HepG2 (cell line): ENCODE results near the gene TOGARAM1. TPM values are rescaled to one million over a fixed set of nuclear protein-coding genes. Genes with fewer than 3 reads are reported as not detected.

Experiments
- ATAC-seq: fragments of 200-7000 bp; cut with Tn5 transposase; 3 replicates; pipeline ENCODE4 v1.9.1; 2020; ENCODE audit warnings: mild to moderate bottlenecking, moderate library complexity
- BruUV-seq: library from RNA; stranded (reverse); fragments of 400-500 nt; replicated peaks from 2 replicates; lab custom pipeline; 2021; lab: Mats Ljungman, UMichigan
- CTCF ChIA-PET: fragments of 300-600 bp; formaldehyde crosslinking; extraction: SDS; loops from one replicate; lab custom pipeline; 2021; ENCODE audit warnings: low total read pairs, inconsistent platforms, low intra/inter-chr PET ratio; lab: Yijun Ruan, JAX
- POLR2A ChIA-PET: fragments of 350-600 bp; sonication (Branson Sonifier 250); formaldehyde crosslinking; loops from one replicate; lab custom pipeline; 2020; ENCODE audit warnings: antibody characterized with exemption, inconsistent platforms; lab: Yijun Ruan, JAX
- DNase-seq: peaks from one replicate; pipeline ENCODE4 v3.0.0-alpha.2; 2015; ENCODE audit warnings: low spot score
- FAIRE-seq: peaks from 3 replicates; lab custom pipeline; 2011; peaks lifted over from hg19 to GRCh38; lab: Jason Lieb, UNC
- H2AFZ ChIP-seq: one replicate; pipeline ENCODE4 v1.6.1; 2011; ENCODE audit warnings: low read length, inconsistent platforms
- H3K27ac ChIP-seq: fragments of 300-600 bp; 3 replicates; pipeline ENCODE4 v1.8.0; 2011; ENCODE audit warnings: mixed run types, mild to moderate bottlenecking, mixed read lengths, low read length, inconsistent platforms; ENCODE audit not compliant: insufficient read depth; ENCODE audit errors: extremely low read length
- H3K27me3 ChIP-seq, 2 experiments: fragments of 200-600 bp in 1 of 2; 2 replicates in 1 of 2; 3 replicates in 1 of 2; pipeline versions ENCODE4 v1.6.0 to v1.8.0; 2011; ENCODE audit warnings: low read length in 2 of 2, mild to moderate bottlenecking in 2 of 2, moderate library complexity in 2 of 2, inconsistent platforms in 1 of 2; ENCODE audit not compliant: insufficient read depth in 2 of 2, control insufficient read depth in 1 of 2
- H3K36me3 ChIP-seq, 2 experiments: fragments of 200-600 bp in 1 of 2; replicated peaks in 1 of 2; 2 replicates in 1 of 2; 3 replicates in 1 of 2; pipeline versions ENCODE4 v1.5.1 to v1.8.0; 2011; ENCODE audit warnings: low read length in 2 of 2, inconsistent platforms in 1 of 2; ENCODE audit not compliant: insufficient read depth in 2 of 2, control insufficient read depth in 1 of 2
- H3K4me1 ChIP-seq: 2 replicates; pipeline ENCODE4 v1.5.1; 2012; ENCODE audit warnings: low read length, inconsistent platforms; ENCODE audit not compliant: insufficient read depth
- H3K4me2 ChIP-seq: 2 replicates; pipeline ENCODE4 v1.6.0; 2011; ENCODE audit warnings: low read depth, low read length, inconsistent platforms
- H3K4me3 ChIP-seq, 3 experiments: fragments of 200-600 bp in 1 of 3; sonication (generic), shearing (Covaris generic) in 1 of 3; replicated peaks in 1 of 3; 2 replicates each; pipeline ENCODE4 v1.5.1; 2011 to 2016; ENCODE audit warnings: low read length in 3 of 3, inconsistent platforms in 2 of 3, low read depth in 2 of 3, mild to moderate bottlenecking in 2 of 3, control low read depth in 1 of 3, mixed read lengths in 1 of 3; ENCODE audit not compliant: insufficient read depth in 1 of 3
- H3K79me2 ChIP-seq: one replicate; pipeline ENCODE4 v1.6.1; 2011; ENCODE audit warnings: low read length, inconsistent platforms; ENCODE audit not compliant: insufficient read depth
- H3K9ac ChIP-seq: 2 replicates; pipeline ENCODE4 v1.6.0; 2011; ENCODE audit warnings: mild to moderate bottlenecking, low read depth, low read length, inconsistent platforms; ENCODE audit not compliant: insufficient read depth
- H3K9me3 ChIP-seq: 2 replicates; pipeline ENCODE4 v1.5.1; 2012; ENCODE audit warnings: mild to moderate bottlenecking, low read length
- H4K20me1 ChIP-seq: 2 replicates; pipeline ENCODE4 v1.6.0; 2011; ENCODE audit warnings: inconsistent platforms, mild to moderate bottlenecking, low read length, moderate library complexity; ENCODE audit not compliant: insufficient read depth
- CCAR2 ChIP-seq: fragments of 200-400 bp; formaldehyde crosslinking; optimal IDR thresholded peaks from 2 replicates; pipeline ENCODE3; 2018; ENCODE audit warnings: low read depth, mild to moderate bottlenecking, low read length, moderate library complexity
- ERF ChIP-seq: IDR thresholded peaks from 2 replicates; pipeline ENCODE4 v1.6.1; 2018; ENCODE audit warnings: missing biosample characterization, missing genetic modification reagents
- KMT2B ChIP-seq: IDR thresholded peaks from 2 replicates; pipeline ENCODE4 v1.6.1; 2016; ENCODE audit warnings: missing genetic modification reagents, missing compliant biosample characterization
- MXD4 ChIP-seq: IDR thresholded peaks from 2 replicates; pipeline ENCODE4 v1.6.1; 2016; ENCODE audit warnings: mild to moderate bottlenecking, missing biosample characterization, missing genetic modification reagents
- NCOR1 ChIP-seq: fragments of 200-600 bp; sonication (generic); IDR thresholded peaks from 2 replicates; pipeline ENCODE4 v1.7.0; 2017; ENCODE audit warnings: antibody characterized with exemption, low read length, borderline replicate concordance
- SP1 ChIP-seq, 2 experiments: fragments of 450-650 bp in 1 of 2; sonication (generic) in 1 of 2; formaldehyde crosslinking in 1 of 2; IDR thresholded peaks; 2 replicates each; pipeline versions ENCODE4 v1.4.0 to v1.6.1; 2016 to 2020; ENCODE audit warnings: missing genetic modification reagents in 1 of 2
- TMF1 ChIP-seq: sonication (generic); formaldehyde crosslinking; IDR thresholded peaks from 2 replicates; pipeline ENCODE4 v1.8.1; 2022; ENCODE audit warnings: low read depth, missing genetic modification reagents
- ZBTB46 ChIP-seq: sonication (generic); formaldehyde crosslinking; IDR thresholded peaks from 2 replicates; pipeline ENCODE4 v1.4.0; 2020; ENCODE audit warnings: mild to moderate bottlenecking, missing genetic modification reagents, borderline replicate concordance
- ZC3H4 ChIP-seq: sonication (generic); formaldehyde crosslinking; IDR thresholded peaks from 2 replicates; pipeline ENCODE4 v1.4.0; 2020; ENCODE audit warnings: missing genetic modification reagents, borderline replicate concordance
- ZNF224 ChIP-seq: sonication (generic); formaldehyde crosslinking; IDR thresholded peaks from 2 replicates; pipeline ENCODE4 v1.5.0; 2020; ENCODE audit warnings: mild to moderate bottlenecking, missing genetic modification reagents
- ZNF367 ChIP-seq: sonication (generic); formaldehyde crosslinking; IDR thresholded peaks from 2 replicates; pipeline ENCODE4 v1.4.0; 2020; ENCODE audit warnings: missing genetic modification reagents, borderline replicate concordance
- ZNF644 ChIP-seq: IDR thresholded peaks from 2 replicates; pipeline ENCODE4 v1.6.1; 2016; ENCODE audit warnings: low read depth
- WGBS: methylation state at CpG from one replicate; pipeline ENCODE4 v1.1.6; 2017; ENCODE audit warnings: low lambda C conversion rate; 5-methylcytosine and 5-hydroxymethylcytosine counted together
- in situ Hi-C: cut with HindIII; loops from 2 replicates; pipeline ENCODE4 v1.10.0; 2017; ENCODE audit warnings: low pct_unique_long_range_greater_than_20kb; ENCODE audit not compliant: extremely low pct_ligation_motif_present
- intact Hi-C: fragments of 100-400 bp; cut with micrococcal nuclease; formaldehyde crosslinking; loops from one replicate; pipeline ENCODE4 v1.10.0; 2022; ENCODE audit not compliant: unreplicated experiment
- polyA plus RNA-seq, 8 experiments: library from polyadenylated mRNA; depleted of rRNA in 3 of 8; stranded (reverse) in 7 of 8; unstranded in 1 of 8; fragments of >200 nt; fragmentation: Illumina TruSeq in 4 of 8; extraction: Trizol in 4 of 8; gene quantifications; 2 replicates each; pipeline versions ENCODE4 v1.2.1 to v1.2.3, GENCODE V29; 2011 to 2016; ENCODE audit warnings: low read depth in 4 of 8, missing spikeins in 1 of 8, mixed read lengths in 1 of 8; ENCODE audit not compliant: insufficient read depth in 1 of 8
- total RNA-seq, 5 experiments: library from RNA; depleted of rRNA; stranded (reverse); fragments of >200 nt; fragmentation: Illumina TruSeq; extraction: Trizol; gene quantifications; 2 replicates each; pipeline ENCODE4 v1.2.3, GENCODE V29; 2016; ENCODE audit warnings: low read depth in 1 of 5
- TF ChIP-seq, protein P1 (sequence below): sonication (generic); formaldehyde crosslinking; IDR thresholded peaks from 2 replicates; pipeline ENCODE4 v1.8.1; 2023; ENCODE audit warnings: mild to moderate bottlenecking, inconsistent platforms, moderate library complexity, missing genetic modification reagents, borderline replicate concordance
- TF ChIP-seq, protein P2 (sequence below): sonication (generic); formaldehyde crosslinking; IDR thresholded peaks from 2 replicates; pipeline ENCODE4 v1.4.0; 2020; ENCODE audit warnings: low read depth, mild to moderate bottlenecking, missing genetic modification reagents
- TF ChIP-seq, protein P3 (sequence below): sonication (generic); formaldehyde crosslinking; conservative IDR thresholded peaks from 2 replicates; pipeline ENCODE4 v1.8.0; 2022; ENCODE audit warnings: low read depth, missing genetic modification reagents

The TOGARAM1 gene
- total and polyA plus RNA-seq, 2 of the 13 experiments (the other 11 are each of a cell fraction or from before 2014, with no cell fraction given): 5.6 to 9.8 TPM

- Histone ChIP-seq H3K36me3 (peaks cover 11 to 59% of the 10 kb centered on the region in 2 experiments), H3K9me3 (no peaks in the 10 kb centered on the region), H2AFZ (no peak overlapping the region), H3K4me2 (no peak overlapping the region), H4K20me1 (0 out of 2 replicates have a peak, but pooled peaks cover 7% of the 10 kb centered on the region), H3K9ac (no peak overlapping the region), H3K4me1 (peaks cover 34% of the 10 kb centered on the region), H3K79me2 (no peaks in the 10 kb centered on the region), H3K27me3 (no peaks in the 10 kb centered on the region), H3K4me3 (no peak overlapping the region), H3K27ac (no peak overlapping the region)
- DNase-seq: no peak
- ChIA-PET POLR2A (interaction anchor here (1.6 to 2.5 kb wide), 2 partner anchors 16 to 20 kb away, joined by 3 to 16 read pairs; partner anchors contain the start of gene FKBP3), CTCF (no interaction called here)
- intact Hi-C loops: no loop called here
- BruUV-seq: no TSS peak
- TF ChIP-seq ZNF224 (CRISPR knock-in tag) (no peak), NCOR1 (no peak), ZNF644 (no peak), CCAR2 (no peak), ZNF367 (CRISPR knock-in tag) (no peak), MXD4 (CRISPR knock-in tag) (no peak), KMT2B (no peak), SP1 (IDR thresholded peaks at IDR 0.05) (no peak), SP1 (CRISPR knock-in tag; IDR thresholded peaks at IDR 0.05) (no peak), ZBTB46 (CRISPR knock-in tag) (no peak), ERF (no peak), TMF1 (CRISPR knock-in tag) (no peak), ZC3H4 (CRISPR knock-in tag) (no peak)
- TF ChIP-seq, protein P1, sequence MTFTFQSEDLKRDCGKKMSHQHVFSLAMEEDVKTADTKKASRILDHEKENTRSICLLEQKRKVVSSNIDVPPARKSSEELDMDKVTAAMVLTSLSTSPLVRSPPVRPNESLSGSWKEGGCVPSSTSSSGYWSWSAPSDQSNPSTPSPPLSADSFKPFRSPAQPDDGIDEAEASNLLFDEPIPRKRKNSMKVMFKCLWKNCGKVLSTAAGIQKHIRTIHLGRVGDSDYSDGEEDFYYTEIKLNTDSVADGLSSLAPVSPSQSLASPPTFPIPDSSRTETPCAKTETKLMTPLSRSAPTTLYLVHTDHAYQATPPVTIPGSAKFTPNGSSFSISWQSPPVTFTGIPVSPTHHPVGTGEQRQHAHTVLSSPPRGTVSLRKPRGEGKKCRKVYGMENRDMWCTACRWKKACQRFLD: no peak
- TF ChIP-seq, protein P2, sequence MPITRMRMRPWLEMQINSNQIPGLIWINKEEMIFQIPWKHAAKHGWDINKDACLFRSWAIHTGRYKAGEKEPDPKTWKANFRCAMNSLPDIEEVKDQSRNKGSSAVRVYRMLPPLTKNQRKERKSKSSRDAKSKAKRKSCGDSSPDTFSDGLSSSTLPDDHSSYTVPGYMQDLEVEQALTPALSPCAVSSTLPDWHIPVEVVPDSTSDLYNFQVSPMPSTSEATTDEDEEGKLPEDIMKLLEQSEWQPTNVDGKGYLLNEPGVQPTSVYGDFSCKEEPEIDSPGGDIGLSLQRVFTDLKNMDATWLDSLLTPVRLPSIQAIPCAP: no peak
- TF ChIP-seq, protein P3, sequence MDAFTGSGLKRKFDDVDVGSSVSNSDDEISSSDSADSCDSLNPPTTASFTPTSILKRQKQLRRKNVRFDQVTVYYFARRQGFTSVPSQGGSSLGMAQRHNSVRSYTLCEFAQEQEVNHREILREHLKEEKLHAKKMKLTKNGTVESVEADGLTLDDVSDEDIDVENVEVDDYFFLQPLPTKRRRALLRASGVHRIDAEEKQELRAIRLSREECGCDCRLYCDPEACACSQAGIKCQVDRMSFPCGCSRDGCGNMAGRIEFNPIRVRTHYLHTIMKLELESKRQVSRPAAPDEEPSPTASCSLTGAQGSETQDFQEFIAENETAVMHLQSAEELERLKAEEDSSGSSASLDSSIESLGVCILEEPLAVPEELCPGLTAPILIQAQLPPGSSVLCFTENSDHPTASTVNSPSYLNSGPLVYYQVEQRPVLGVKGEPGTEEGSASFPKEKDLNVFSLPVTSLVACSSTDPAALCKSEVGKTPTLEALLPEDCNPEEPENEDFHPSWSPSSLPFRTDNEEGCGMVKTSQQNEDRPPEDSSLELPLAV (CRISPR knock-in tag): no peak
- in situ Hi-C loops: no loop called here
- no peak for FAIRE-seq
- WGBS: 98% methylated on average over 3 of the region's 3 CpGs
- ATAC-seq: no peak
Observed at GRCh38 chr14:45114327-45114726, 152.3 kb downstream of the TOGARAM1 start.
